HepG2 (cell line): ENCODE data around the gene ARHGAP22. TPM values are rescaled to one million over a fixed set of nuclear protein-coding genes. Genes with fewer than 3 reads are reported as not detected.
"Not testable (repeated sequence)": the region's sequence is repeated elsewhere in the genome, so short reads cannot be mapped to it uniquely, and the experiment has no call there.

ENCODE experiments used
- ATAC-seq: fragments of 200-7000 bp; cut with Tn5 transposase; 3 replicates; pipeline ENCODE4 v1.9.1; 2020; ENCODE audit warnings: mild to moderate bottlenecking, moderate library complexity
- BruUV-seq: library from RNA; stranded (reverse); fragments of 400-500 nt; replicated peaks from 2 replicates; lab custom pipeline; 2021; lab: Mats Ljungman, UMichigan
- CTCF ChIA-PET: fragments of 300-600 bp; formaldehyde crosslinking; extraction: SDS; loops from one replicate; lab custom pipeline; 2021; ENCODE audit warnings: low total read pairs, inconsistent platforms, low intra/inter-chr PET ratio; lab: Yijun Ruan, JAX
- POLR2A ChIA-PET: fragments of 350-600 bp; sonication (Branson Sonifier 250); formaldehyde crosslinking; loops from one replicate; lab custom pipeline; 2020; ENCODE audit warnings: antibody characterized with exemption, inconsistent platforms; lab: Yijun Ruan, JAX
- DNase-seq: peaks from one replicate; pipeline ENCODE4 v3.0.0-alpha.2; 2015; ENCODE audit warnings: low spot score
- FAIRE-seq: peaks from 3 replicates; lab custom pipeline; 2011; peaks lifted over from hg19 to GRCh38; lab: Jason Lieb, UNC
- H2AFZ ChIP-seq: one replicate; pipeline ENCODE4 v1.6.1; 2011; ENCODE audit warnings: low read length, inconsistent platforms
- H3K27ac ChIP-seq: fragments of 300-600 bp; 3 replicates; pipeline ENCODE4 v1.8.0; 2011; ENCODE audit warnings: mixed run types, mild to moderate bottlenecking, mixed read lengths, low read length, inconsistent platforms; ENCODE audit not compliant: insufficient read depth; ENCODE audit errors: extremely low read length
- H3K27me3 ChIP-seq, 2 experiments: fragments of 200-600 bp in 1 of 2; 2 replicates in 1 of 2; 3 replicates in 1 of 2; pipeline versions ENCODE4 v1.6.0 to v1.8.0; 2011; ENCODE audit warnings: low read length in 2 of 2, mild to moderate bottlenecking in 2 of 2, moderate library complexity in 2 of 2, inconsistent platforms in 1 of 2; ENCODE audit not compliant: insufficient read depth in 2 of 2, control insufficient read depth in 1 of 2
- H3K36me3 ChIP-seq, 2 experiments: fragments of 200-600 bp in 1 of 2; replicated peaks in 1 of 2; 2 replicates in 1 of 2; 3 replicates in 1 of 2; pipeline versions ENCODE4 v1.5.1 to v1.8.0; 2011; ENCODE audit warnings: low read length in 2 of 2, inconsistent platforms in 1 of 2; ENCODE audit not compliant: insufficient read depth in 2 of 2, control insufficient read depth in 1 of 2
- H3K4me1 ChIP-seq: 2 replicates; pipeline ENCODE4 v1.5.1; 2012; ENCODE audit warnings: low read length, inconsistent platforms; ENCODE audit not compliant: insufficient read depth
- H3K4me2 ChIP-seq: 2 replicates; pipeline ENCODE4 v1.6.0; 2011; ENCODE audit warnings: low read depth, low read length, inconsistent platforms
- H3K4me3 ChIP-seq, 3 experiments: fragments of 200-600 bp in 1 of 3; sonication (generic), shearing (Covaris generic) in 1 of 3; replicated peaks in 1 of 3; 2 replicates each; pipeline ENCODE4 v1.5.1; 2011 to 2016; ENCODE audit warnings: low read length in 3 of 3, inconsistent platforms in 2 of 3, low read depth in 2 of 3, mild to moderate bottlenecking in 2 of 3, control low read depth in 1 of 3, mixed read lengths in 1 of 3; ENCODE audit not compliant: insufficient read depth in 1 of 3
- H3K79me2 ChIP-seq: one replicate; pipeline ENCODE4 v1.6.1; 2011; ENCODE audit warnings: low read length, inconsistent platforms; ENCODE audit not compliant: insufficient read depth
- H3K9ac ChIP-seq: 2 replicates; pipeline ENCODE4 v1.6.0; 2011; ENCODE audit warnings: mild to moderate bottlenecking, low read depth, low read length, inconsistent platforms; ENCODE audit not compliant: insufficient read depth
- H3K9me3 ChIP-seq: 2 replicates; pipeline ENCODE4 v1.5.1; 2012; ENCODE audit warnings: mild to moderate bottlenecking, low read length
- H4K20me1 ChIP-seq: 2 replicates; pipeline ENCODE4 v1.6.0; 2011; ENCODE audit warnings: inconsistent platforms, mild to moderate bottlenecking, low read length, moderate library complexity; ENCODE audit not compliant: insufficient read depth
- CEBPB ChIP-seq: IDR thresholded peaks from 2 replicates; pipeline ENCODE4 v1.6.1; 2011; ENCODE audit warnings: low read depth, low read length, improper control_type of control experiment, borderline replicate concordance
- KLF13 ChIP-seq: sonication (generic); formaldehyde crosslinking; IDR thresholded peaks from 2 replicates; pipeline ENCODE4 v1.4.0; 2020; ENCODE audit warnings: mild to moderate bottlenecking, missing genetic modification reagents
- NFE2L2 ChIP-seq: fragments of 150-350 bp; IDR thresholded peaks from 2 replicates; pipeline ENCODE4 v1.6.1; 2014; ENCODE audit warnings: low read length
- NR3C1 ChIP-seq: sonication (generic); formaldehyde crosslinking; IDR thresholded peaks from 2 replicates; pipeline ENCODE4 v1.4.0; 2020; ENCODE audit warnings: missing genetic modification reagents
- SRSF4 ChIP-seq: fragments of 200-400 bp; formaldehyde crosslinking; IDR thresholded peaks from one replicate; pipeline ENCODE4 v1.6.1; 2018; ENCODE audit warnings: mild to moderate bottlenecking, low read depth, low read length, moderate library complexity; ENCODE audit not compliant: poor library complexity, severe bottlenecking
- TBP ChIP-seq: sonication (generic); formaldehyde crosslinking; IDR thresholded peaks from 2 replicates; pipeline ENCODE4 v1.5.0; 2020; ENCODE audit warnings: missing genetic modification reagents
- TRIM24 ChIP-seq: sonication (generic); formaldehyde crosslinking; IDR thresholded peaks from 2 replicates; pipeline ENCODE4 v1.8.0; 2022; ENCODE audit warnings: mild to moderate bottlenecking, missing genetic modification reagents
- ZBTB42 ChIP-seq: sonication (generic); formaldehyde crosslinking; IDR thresholded peaks from 2 replicates; pipeline ENCODE4 v1.5.0; 2020; ENCODE audit warnings: mild to moderate bottlenecking, missing genetic modification reagents
- ZIK1 ChIP-seq: sonication (generic); formaldehyde crosslinking; IDR thresholded peaks from 2 replicates; pipeline ENCODE4 v1.5.0; 2020; ENCODE audit warnings: mild to moderate bottlenecking, low read depth, missing genetic modification reagents, borderline replicate concordance
- ZNF136 ChIP-seq: sonication (generic); formaldehyde crosslinking; IDR thresholded peaks from 2 replicates; pipeline ENCODE4 v1.8.1; 2022; ENCODE audit warnings: low read depth, mild to moderate bottlenecking, moderate library complexity, missing genetic modification reagents
- ZNF546 ChIP-seq: sonication (generic); formaldehyde crosslinking; conservative IDR thresholded peaks from 2 replicates; pipeline ENCODE4 v1.8.1; 2023; ENCODE audit warnings: mild to moderate bottlenecking, missing genetic modification reagents
- ZNF572 ChIP-seq: sonication (generic); formaldehyde crosslinking; IDR thresholded peaks from 2 replicates; pipeline ENCODE4 v1.5.1; 2020; ENCODE audit warnings: mild to moderate bottlenecking, missing genetic modification reagents
- WGBS: methylation state at CpG from one replicate; pipeline ENCODE4 v1.1.6; 2017; ENCODE audit warnings: low lambda C conversion rate; 5-methylcytosine and 5-hydroxymethylcytosine counted together
- in situ Hi-C: cut with HindIII; loops from 2 replicates; pipeline ENCODE4 v1.10.0; 2017; ENCODE audit warnings: low pct_unique_long_range_greater_than_20kb; ENCODE audit not compliant: extremely low pct_ligation_motif_present
- intact Hi-C: fragments of 100-400 bp; cut with micrococcal nuclease; formaldehyde crosslinking; loops from one replicate; pipeline ENCODE4 v1.10.0; 2022; ENCODE audit not compliant: unreplicated experiment
- polyA plus RNA-seq, 8 experiments: library from polyadenylated mRNA; depleted of rRNA in 3 of 8; stranded (reverse) in 7 of 8; unstranded in 1 of 8; fragments of >200 nt; fragmentation: Illumina TruSeq in 4 of 8; extraction: Trizol in 4 of 8; gene quantifications; 2 replicates each; pipeline versions ENCODE4 v1.2.1 to v1.2.3, GENCODE V29; 2011 to 2016; ENCODE audit warnings: low read depth in 4 of 8, missing spikeins in 1 of 8, mixed read lengths in 1 of 8; ENCODE audit not compliant: insufficient read depth in 1 of 8
- total RNA-seq, 5 experiments: library from RNA; depleted of rRNA; stranded (reverse); fragments of >200 nt; fragmentation: Illumina TruSeq; extraction: Trizol; gene quantifications; 2 replicates each; pipeline ENCODE4 v1.2.3, GENCODE V29; 2016; ENCODE audit warnings: low read depth in 1 of 5
- TF ChIP-seq, protein P1 (sequence below): sonication (generic); formaldehyde crosslinking; IDR thresholded peaks from 2 replicates; pipeline ENCODE4 v1.4.0; 2020; ENCODE audit warnings: missing genetic modification reagents, mild to moderate bottlenecking, borderline replicate concordance
- TF ChIP-seq, protein P2 (sequence below): IDR thresholded peaks from 2 replicates; pipeline ENCODE4 v1.6.1; 2016; ENCODE audit warnings: control low read depth

The ARHGAP22 gene
- total and polyA plus RNA-seq, 2 of the 13 experiments (the other 11 are each of a cell fraction or from before 2014, with no cell fraction given): 0.08 to 0.38 TPM

DNA sequence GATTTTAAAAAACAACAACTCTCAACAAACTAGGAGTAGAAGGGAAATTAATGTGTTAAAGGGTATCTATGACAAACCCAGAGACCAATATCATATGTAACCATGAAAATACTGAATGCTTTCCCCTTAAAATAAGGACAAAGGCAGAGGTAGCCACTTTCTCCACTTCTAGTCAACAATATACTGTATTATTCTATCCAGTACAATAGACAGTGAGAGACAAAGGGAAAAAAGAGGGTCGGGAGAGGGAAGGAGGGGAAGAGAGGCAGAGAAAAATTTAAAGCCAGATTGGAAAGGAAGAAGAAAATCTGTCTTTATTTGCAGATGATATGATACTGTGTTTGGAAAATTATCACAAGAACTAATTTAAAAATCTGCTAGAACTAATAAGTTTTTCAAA lies 40.7 kb upstream of the ARHGAP22 start:
- Histone ChIP-seq H3K79me2 (no peaks in the 10 kb centered on the region), H4K20me1 (no peaks in the 10 kb centered on the region), H3K36me3 (no peaks in the 10 kb centered on the region), H3K4me3 (no peak overlapping the region), H3K9ac (no peak overlapping the region), H3K27ac (no peak overlapping the region), H3K9me3 (no peaks in the 10 kb centered on the region), H3K27me3 (peaks cover 0 to 15% of the 10 kb centered on the region in 2 experiments; a peak in 3 of 5 replicates), H3K4me1 (no peaks in the 10 kb centered on the region), H2AFZ (no peak overlapping the region), H3K4me2 (no peak overlapping the region)
- intact Hi-C loops (no loop called here), in situ Hi-C loops (no loop called here)
- POLR2A ChIA-PET: no interaction called here
- CTCF ChIA-PET: no interaction called here
- TF ChIP-seq, protein P1, sequence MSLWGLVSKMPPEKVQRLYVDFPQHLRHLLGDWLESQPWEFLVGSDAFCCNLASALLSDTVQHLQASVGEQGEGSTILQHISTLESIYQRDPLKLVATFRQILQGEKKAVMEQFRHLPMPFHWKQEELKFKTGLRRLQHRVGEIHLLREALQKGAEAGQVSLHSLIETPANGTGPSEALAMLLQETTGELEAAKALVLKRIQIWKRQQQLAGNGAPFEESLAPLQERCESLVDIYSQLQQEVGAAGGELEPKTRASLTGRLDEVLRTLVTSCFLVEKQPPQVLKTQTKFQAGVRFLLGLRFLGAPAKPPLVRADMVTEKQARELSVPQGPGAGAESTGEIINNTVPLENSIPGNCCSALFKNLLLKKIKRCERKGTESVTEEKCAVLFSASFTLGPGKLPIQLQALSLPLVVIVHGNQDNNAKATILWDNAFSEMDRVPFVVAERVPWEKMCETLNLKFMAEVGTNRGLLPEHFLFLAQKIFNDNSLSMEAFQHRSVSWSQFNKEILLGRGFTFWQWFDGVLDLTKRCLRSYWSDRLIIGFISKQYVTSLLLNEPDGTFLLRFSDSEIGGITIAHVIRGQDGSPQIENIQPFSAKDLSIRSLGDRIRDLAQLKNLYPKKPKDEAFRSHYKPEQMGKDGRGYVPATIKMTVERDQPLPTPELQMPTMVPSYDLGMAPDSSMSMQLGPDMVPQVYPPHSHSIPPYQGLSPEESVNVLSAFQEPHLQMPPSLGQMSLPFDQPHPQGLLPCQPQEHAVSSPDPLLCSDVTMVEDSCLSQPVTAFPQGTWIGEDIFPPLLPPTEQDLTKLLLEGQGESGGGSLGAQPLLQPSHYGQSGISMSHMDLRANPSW (CRISPR knock-in tag): no peak
- no peak for TF ChIP-seq TRIM24 (CRISPR knock-in tag)
- no peak for TF ChIP-seq ZNF136 (CRISPR knock-in tag)
- no peak for TF ChIP-seq NFE2L2
- TF ChIP-seq TBP: no peak
- no peak for TF ChIP-seq ZNF572 (CRISPR knock-in tag)
- TF ChIP-seq, protein P2, sequence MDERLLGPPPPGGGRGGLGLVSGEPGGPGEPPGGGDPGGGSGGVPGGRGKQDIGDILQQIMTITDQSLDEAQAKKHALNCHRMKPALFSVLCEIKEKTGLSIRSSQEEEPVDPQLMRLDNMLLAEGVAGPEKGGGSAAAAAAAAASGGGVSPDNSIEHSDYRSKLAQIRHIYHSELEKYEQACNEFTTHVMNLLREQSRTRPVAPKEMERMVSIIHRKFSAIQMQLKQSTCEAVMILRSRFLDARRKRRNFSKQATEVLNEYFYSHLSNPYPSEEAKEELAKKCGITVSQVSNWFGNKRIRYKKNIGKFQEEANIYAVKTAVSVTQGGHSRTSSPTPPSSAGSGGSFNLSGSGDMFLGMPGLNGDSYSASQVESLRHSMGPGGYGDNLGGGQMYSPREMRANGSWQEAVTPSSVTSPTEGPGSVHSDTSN (CRISPR knock-in tag): no peak
- TF ChIP-seq ZNF546 (CRISPR knock-in tag): no peak
- no peak for TF ChIP-seq KLF13 (CRISPR knock-in tag)
- TF ChIP-seq ZIK1 (CRISPR knock-in tag): no peak
- no peak for TF ChIP-seq NR3C1 (CRISPR knock-in tag)
- no peak for TF ChIP-seq ZBTB42
- no peak for TF ChIP-seq CEBPB
- no peak for TF ChIP-seq SRSF4
- ATAC-seq (no peak), DNase-seq (no peak), FAIRE-seq (no peak)
- 3% methylated on average over 1 of the region's 1 CpG for WGBS
- no TSS peak for BruUV-seq

DNA sequence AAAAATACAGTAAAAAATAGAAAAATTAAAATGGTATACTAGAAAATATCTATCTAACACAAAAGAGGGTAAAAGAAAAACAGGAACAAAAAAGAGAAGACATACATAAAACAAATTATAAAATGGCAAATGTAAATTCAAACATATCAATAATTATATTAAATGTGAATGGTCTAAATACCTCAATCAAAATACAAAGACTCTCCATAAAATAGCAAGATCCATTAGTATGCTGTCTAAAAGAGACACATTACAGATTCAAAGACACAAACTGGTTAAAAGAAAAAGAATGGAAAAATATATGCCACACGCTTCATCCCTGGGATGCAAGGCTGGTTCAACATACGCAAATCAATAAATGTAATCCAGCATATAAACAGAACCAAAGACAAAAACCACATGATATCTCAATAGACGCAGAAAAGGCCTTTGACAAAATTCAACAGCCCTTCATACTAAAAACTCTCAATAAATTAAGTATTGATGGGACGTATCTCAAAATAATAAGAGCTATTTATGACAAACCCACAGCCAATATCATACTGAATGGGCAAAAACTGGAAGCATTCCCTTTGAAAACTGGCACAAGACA lies 36.3 kb upstream of the ARHGAP22 start:
- in situ Hi-C loops, POLR2A ChIA-PET, BruUV-seq, H3K4me3 ChIP-seq, H3K9me3 ChIP-seq, H3K4me2 ChIP-seq, CTCF ChIA-PET, H3K27me3 ChIP-seq, H3K4me1 ChIP-seq, H3K27ac ChIP-seq, FAIRE-seq, H4K20me1 ChIP-seq, DNase-seq, H3K9ac ChIP-seq, H2AFZ ChIP-seq, H3K36me3 ChIP-seq, intact Hi-C loops, ATAC-seq, H3K79me2 ChIP-seq: not testable (repeated sequence)
- under 1% methylated on average over 4 of the region's 4 CpGs for WGBS
